HEK293T (cell line): ENCODE data around the gene YRDC.

Experiments
- ARNT ChIP-seq: fragments of 450-650 bp; IDR thresholded peaks from 2 replicates; pipeline ENCODE4 v1.6.1; 2017; ENCODE audit warnings: mild to moderate bottlenecking
- BHLHE40 ChIP-seq: fragments of 450-650 bp; IDR thresholded peaks from 2 replicates; pipeline ENCODE4 v1.6.1; 2016; ENCODE audit warnings: mild to moderate bottlenecking, moderate library complexity, borderline replicate concordance
- ELF4 ChIP-seq: fragments of 450-650 bp; IDR thresholded peaks from 2 replicates; pipeline ENCODE4 v1.6.1; 2017; ENCODE audit warnings: antibody characterized with exemption
- FOXA1 ChIP-seq: fragments of 450-650 bp; IDR thresholded peaks from 2 replicates; pipeline ENCODE4 v1.6.1; 2016; ENCODE audit warnings: mild to moderate bottlenecking
- FOXM1 ChIP-seq: fragments of 450-650 bp; IDR thresholded peaks from 2 replicates; pipeline ENCODE4 v1.6.1; 2017; ENCODE audit warnings: mild to moderate bottlenecking, borderline replicate concordance
- HDGF ChIP-seq: fragments of 450-650 bp; IDR thresholded peaks from 2 replicates; pipeline ENCODE4 v1.6.1; 2017; ENCODE audit warnings: antibody characterized with exemption, borderline replicate concordance
- L3MBTL2 ChIP-seq: fragments of 450-650 bp; conservative IDR thresholded peaks from 2 replicates; pipeline ENCODE4 v1.6.1; 2016; ENCODE audit warnings: mild to moderate bottlenecking
- NFRKB ChIP-seq: fragments of 450-650 bp; IDR thresholded peaks from 2 replicates; pipeline ENCODE4 v1.6.1; 2016; ENCODE audit warnings: mild to moderate bottlenecking, moderate library complexity
- SP1 ChIP-seq: fragments of 450-650 bp; IDR thresholded peaks from 2 replicates; pipeline ENCODE4 v1.6.1; 2017
- SUZ12 ChIP-seq: fragments of 450-650 bp; IDR thresholded peaks from 2 replicates; pipeline ENCODE4 v1.6.1; 2016; ENCODE audit warnings: mild to moderate bottlenecking
- TARDBP ChIP-seq: fragments of 450-650 bp; IDR thresholded peaks from 2 replicates; pipeline ENCODE4 v1.6.1; 2016
- ZNF384 ChIP-seq: fragments of 450-650 bp; IDR thresholded peaks from 2 replicates; pipeline ENCODE4 v1.6.1; 2016
- TF ChIP-seq, protein P1 (sequence below): fragments of 450-650 bp; IDR thresholded peaks from 2 replicates; pipeline ENCODE4 v1.6.1; 2016

DNA sequence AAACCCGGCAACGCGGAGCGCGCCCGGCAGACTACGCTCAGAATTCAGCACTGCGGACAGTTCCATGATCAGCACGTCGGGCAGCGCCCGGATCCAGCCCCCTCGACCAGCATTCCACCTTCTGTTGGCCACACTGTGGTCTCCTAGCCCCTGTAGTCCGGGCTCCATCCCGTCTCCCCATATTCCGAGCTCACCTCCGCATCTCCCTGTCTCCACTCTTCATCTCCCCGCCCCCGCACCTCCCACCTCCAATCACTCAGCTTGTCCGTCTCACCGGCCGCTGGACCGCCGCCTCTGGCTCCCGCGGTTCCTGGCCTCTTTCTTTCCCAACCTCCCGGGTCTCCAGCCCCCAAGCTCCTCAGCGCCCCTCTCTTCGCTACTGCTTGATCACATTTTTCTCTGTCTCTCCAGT is 43.6 kb downstream of the YRDC start:
- no peak for TF ChIP-seq SUZ12
- no peak for TF ChIP-seq ZNF384
- no peak for TF ChIP-seq SP1
- TF ChIP-seq FOXA1, result no peak
- TF ChIP-seq TARDBP, result no peak
- TF ChIP-seq HDGF, result no peak
- TF ChIP-seq BHLHE40, result no peak
- no peak for TF ChIP-seq NFRKB
- no peak for TF ChIP-seq ELF4
- TF ChIP-seq, protein P1, sequence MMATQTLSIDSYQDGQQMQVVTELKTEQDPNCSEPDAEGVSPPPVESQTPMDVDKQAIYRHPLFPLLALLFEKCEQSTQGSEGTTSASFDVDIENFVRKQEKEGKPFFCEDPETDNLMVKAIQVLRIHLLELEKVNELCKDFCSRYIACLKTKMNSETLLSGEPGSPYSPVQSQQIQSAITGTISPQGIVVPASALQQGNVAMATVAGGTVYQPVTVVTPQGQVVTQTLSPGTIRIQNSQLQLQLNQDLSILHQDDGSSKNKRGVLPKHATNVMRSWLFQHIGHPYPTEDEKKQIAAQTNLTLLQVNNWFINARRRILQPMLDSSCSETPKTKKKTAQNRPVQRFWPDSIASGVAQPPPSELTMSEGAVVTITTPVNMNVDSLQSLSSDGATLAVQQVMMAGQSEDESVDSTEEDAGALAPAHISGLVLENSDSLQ, result no peak
- no peak for TF ChIP-seq FOXM1
- no peak for TF ChIP-seq ARNT
- TF ChIP-seq L3MBTL2, result no peak
